Loucy (cell line): ENCODE results near the gene CSNK2B.

Experiments
- H2AFZ ChIP-seq: fragments of 200-600 bp; sonication (generic); 2 replicates; pipeline ENCODE4 v1.6.0; 2016; ENCODE audit warnings: antibody characterized with exemption, mild to moderate bottlenecking, low read length, moderate library complexity
- H3F3A ChIP-seq: fragments of 200-600 bp; 2 replicates; pipeline ENCODE4 v1.6.0; 2016; ENCODE audit warnings: antibody characterized with exemption, low read depth, mild to moderate bottlenecking
- H3K27me3 ChIP-seq: fragments of 200-600 bp; sonication (generic); 2 replicates; pipeline ENCODE4 v1.6.1; 2014; ENCODE audit warnings: low read length, mild to moderate bottlenecking; ENCODE audit not compliant: insufficient read depth, poor library complexity, severe bottlenecking
- H3K36me3 ChIP-seq: fragments of 200-600 bp; sonication (generic); 2 replicates; pipeline ENCODE4 v1.6.1; 2016; ENCODE audit warnings: low read length; ENCODE audit not compliant: insufficient read depth
- H3K4me1 ChIP-seq: fragments of 200-600 bp; sonication (generic); 2 replicates; pipeline ENCODE4 v1.5.1; 2014; ENCODE audit warnings: low read length, mild to moderate bottlenecking; ENCODE audit not compliant: insufficient read depth, poor library complexity, severe bottlenecking
- H3K4me2 ChIP-seq: fragments of 200-600 bp; sonication (generic); 2 replicates; pipeline ENCODE4 v1.6.0; 2014; ENCODE audit warnings: antibody characterized with exemption, low read length, low read depth, mild to moderate bottlenecking; ENCODE audit not compliant: poor library complexity, severe bottlenecking
- H3K4me3 ChIP-seq: fragments of 200-600 bp; sonication (generic); 2 replicates; pipeline ENCODE4 v1.5.1; 2014; ENCODE audit warnings: low read length, mild to moderate bottlenecking, mixed read lengths; ENCODE audit not compliant: poor library complexity, severe bottlenecking
- H3K79me2 ChIP-seq: fragments of 200-600 bp; sonication (generic); 2 replicates; pipeline ENCODE4 v1.6.1; 2014; ENCODE audit warnings: low read length; ENCODE audit not compliant: insufficient read depth
- H3K9ac ChIP-seq: fragments of 200-600 bp; sonication (generic); 2 replicates; pipeline ENCODE4 v1.6.0; 2014; ENCODE audit warnings: mild to moderate bottlenecking, low read depth, low read length, moderate library complexity; ENCODE audit not compliant: poor library complexity, severe bottlenecking
- H3K9me2 ChIP-seq: fragments of 200-600 bp; sonication (generic); replicated peaks from 2 replicates; pipeline ENCODE4 v1.6.1; 2016; ENCODE audit warnings: low read depth, low read length, mixed read lengths
- H3K9me3 ChIP-seq: fragments of 200-600 bp; sonication (generic); 2 replicates; pipeline ENCODE4 v1.6.1; 2014; ENCODE audit warnings: mild to moderate bottlenecking, antibody characterized with exemption, low read length, low read depth; ENCODE audit not compliant: insufficient read depth
- H4K20me1 ChIP-seq: fragments of 200-600 bp; sonication (generic); 2 replicates; pipeline ENCODE4 v1.6.0; 2014; ENCODE audit warnings: antibody characterized with exemption, low read length, mild to moderate bottlenecking; ENCODE audit not compliant: insufficient read depth, poor library complexity, severe bottlenecking
- EZH2phosphoT487 ChIP-seq: fragments of 200-600 bp; IDR thresholded peaks from 2 replicates; pipeline ENCODE4 v1.6.1; 2018; ENCODE audit warnings: antibody characterized with exemption, mild to moderate bottlenecking, moderate library complexity, borderline replicate concordance
- TF ChIP-seq, protein P1 (sequence below): fragments of 200-600 bp; sonication (generic); conservative IDR thresholded peaks from 2 replicates; pipeline ENCODE4 v1.5.1; 2014; ENCODE audit warnings: mild to moderate bottlenecking, antibody characterized with exemption, low read length

Gene CSNK2B

DNA sequence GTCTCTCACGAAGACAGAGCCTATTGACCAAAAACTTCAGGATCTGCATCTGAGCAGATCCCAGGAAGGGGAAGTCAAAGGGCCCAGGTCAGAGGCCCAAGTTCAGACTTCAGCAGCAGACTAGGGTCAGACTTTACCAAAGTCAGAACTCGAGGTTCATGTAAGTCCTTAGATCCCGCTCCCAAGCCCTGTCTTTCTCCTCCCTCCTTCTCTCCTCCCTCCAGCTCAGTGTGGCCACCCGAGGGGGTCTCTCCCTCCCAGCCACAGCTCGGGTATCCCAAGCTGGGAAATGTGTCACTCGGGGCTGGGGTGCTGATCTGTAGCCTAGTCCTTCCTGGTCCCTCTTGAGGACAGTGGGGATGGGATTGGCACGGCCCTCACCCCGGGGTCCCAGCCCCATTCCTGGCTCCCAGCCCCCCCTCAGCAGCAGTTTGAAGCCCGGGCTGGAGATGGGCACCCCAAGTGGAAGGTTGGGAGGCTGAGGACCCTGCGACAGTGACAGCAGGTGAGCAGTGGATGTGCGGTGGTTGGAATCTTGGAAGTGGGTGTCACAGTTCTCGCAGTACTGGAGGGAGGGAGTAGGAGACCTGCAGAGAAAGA lies 3.7 kb upstream of the CSNK2B start:
- Histone ChIP-seq H4K20me1 (peaks cover 20% of the 10 kb centered on the region), H3K27me3 (no peaks in the 10 kb centered on the region), H3K4me3 (no peak overlapping the region), H3K4me1 (peaks cover 59% of the 10 kb centered on the region), H3K79me2 (peaks cover 69% of the 10 kb centered on the region), H2AFZ (no peak overlapping the region), H3K4me2 (peak overlapping the region; percentile 95), H3K36me3 (peaks cover under 1% of the 10 kb centered on the region; the same call in 1 of the 2 replicates), H3K9me3 (no peaks in the 10 kb centered on the region), H3F3A (no peaks in the 10 kb centered on the region), H3K9me2 (no peaks in the 10 kb centered on the region), H3K9ac (no peak overlapping the region)
- TF ChIP-seq, protein P1, sequence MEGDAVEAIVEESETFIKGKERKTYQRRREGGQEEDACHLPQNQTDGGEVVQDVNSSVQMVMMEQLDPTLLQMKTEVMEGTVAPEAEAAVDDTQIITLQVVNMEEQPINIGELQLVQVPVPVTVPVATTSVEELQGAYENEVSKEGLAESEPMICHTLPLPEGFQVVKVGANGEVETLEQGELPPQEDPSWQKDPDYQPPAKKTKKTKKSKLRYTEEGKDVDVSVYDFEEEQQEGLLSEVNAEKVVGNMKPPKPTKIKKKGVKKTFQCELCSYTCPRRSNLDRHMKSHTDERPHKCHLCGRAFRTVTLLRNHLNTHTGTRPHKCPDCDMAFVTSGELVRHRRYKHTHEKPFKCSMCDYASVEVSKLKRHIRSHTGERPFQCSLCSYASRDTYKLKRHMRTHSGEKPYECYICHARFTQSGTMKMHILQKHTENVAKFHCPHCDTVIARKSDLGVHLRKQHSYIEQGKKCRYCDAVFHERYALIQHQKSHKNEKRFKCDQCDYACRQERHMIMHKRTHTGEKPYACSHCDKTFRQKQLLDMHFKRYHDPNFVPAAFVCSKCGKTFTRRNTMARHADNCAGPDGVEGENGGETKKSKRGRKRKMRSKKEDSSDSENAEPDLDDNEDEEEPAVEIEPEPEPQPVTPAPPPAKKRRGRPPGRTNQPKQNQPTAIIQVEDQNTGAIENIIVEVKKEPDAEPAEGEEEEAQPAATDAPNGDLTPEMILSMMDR = no peak
- no peak for TF ChIP-seq EZH2phosphoT487

DNA sequence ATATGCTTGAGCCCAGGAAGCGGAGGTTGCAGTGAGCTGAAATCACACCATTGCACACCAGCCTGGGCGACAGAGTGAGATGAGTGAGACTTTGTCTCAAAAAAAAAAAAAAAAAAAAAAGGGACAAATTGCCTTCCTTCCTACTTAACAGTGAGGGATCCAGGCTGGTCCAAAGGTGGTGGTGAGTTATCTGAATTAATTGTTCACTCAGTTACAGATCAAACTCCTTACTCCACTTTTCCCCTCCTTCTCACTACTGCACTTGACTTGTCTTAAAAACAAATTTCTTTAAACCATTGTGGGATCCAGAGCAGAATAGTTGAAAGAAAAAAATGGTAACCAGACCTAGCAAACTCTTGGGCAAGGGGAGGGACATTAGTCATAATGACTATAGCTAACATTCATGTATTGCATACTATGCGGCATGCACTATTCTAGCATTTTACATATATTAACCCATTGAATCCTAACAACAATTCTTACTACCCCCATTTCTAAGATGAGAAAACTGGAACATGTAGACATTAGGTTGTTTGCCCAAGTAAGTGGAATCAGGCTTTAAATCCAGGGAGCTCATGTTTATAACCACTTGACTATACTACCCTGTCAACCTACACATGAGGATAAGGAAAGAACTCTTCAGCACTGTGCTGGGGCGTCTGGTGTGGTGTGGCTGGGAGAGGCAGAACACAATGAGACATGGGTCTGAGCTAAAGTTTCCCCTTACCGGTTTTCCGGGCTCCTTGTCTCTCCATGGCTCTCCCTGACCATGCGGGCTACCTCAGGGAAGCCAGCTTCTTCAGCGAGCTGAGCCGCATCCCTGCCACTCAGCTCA lies 2.5 kb upstream of the CSNK2B start:
- Histone ChIP-seq H3K79me2 (peaks cover 74% of the 10 kb centered on the region), H3F3A (no peaks in the 10 kb centered on the region), H3K4me3 (peak overlapping the region; percentile 88), H3K27me3 (no peaks in the 10 kb centered on the region), H3K9ac (peak overlapping the region; percentile 98), H3K9me3 (no peaks in the 10 kb centered on the region), H3K4me2 (peak overlapping the region; percentile 95), H3K4me1 (peaks cover 59% of the 10 kb centered on the region), H3K9me2 (no peaks in the 10 kb centered on the region), H3K36me3 (peaks cover 12% of the 10 kb centered on the region; the same call in 1 of the 2 replicates), H2AFZ (no peak overlapping the region), H4K20me1 (peaks cover 25% of the 10 kb centered on the region)
- TF ChIP-seq EZH2phosphoT487 = no peak
- TF ChIP-seq, protein P1 = no peak

GRCh38 chr6:31663961-31664789 lies 1.7 kb upstream of the CSNK2B start:
- H3F3A ChIP-seq = no peaks in the 10 kb centered on the region
- peak overlapping the region; percentile 95 for H3K4me2 ChIP-seq
- H3K9me2 ChIP-seq = no peaks in the 10 kb centered on the region
- H3K4me3 ChIP-seq = peak overlapping the region; percentile 88
- H3K9me3 ChIP-seq = no peaks in the 10 kb centered on the region
- no peak for TF ChIP-seq EZH2phosphoT487
- TF ChIP-seq, protein P1 = no peak; the same call in 1 of the 2 replicates
- H2AFZ ChIP-seq = peak overlapping the region; percentile 68; the same call in 1 of the 2 replicates
- H3K36me3 ChIP-seq = peaks cover 20% of the 10 kb centered on the region; the same call in 1 of the 2 replicates
- H4K20me1 ChIP-seq = peaks cover 23% of the 10 kb centered on the region
- peaks cover 74% of the 10 kb centered on the region for H3K79me2 ChIP-seq
- H3K27me3 ChIP-seq = no peaks in the 10 kb centered on the region
- H3K4me1 ChIP-seq = peaks cover 56% of the 10 kb centered on the region
- H3K9ac ChIP-seq = peak overlapping the region; percentile 98
